HG03460 (cell line): ENCODE results near the gene GALNT5.
"Not testable (repeated sequence)": the region's sequence is repeated elsewhere in the genome, so short reads cannot be mapped to it uniquely, and the experiment has no call there.

Experiments used
- ATAC-seq: cut with Tn5 transposase; IDR thresholded peaks from one replicate; pipeline ENCODE4 v1.9.1; 2021; ENCODE audit not compliant: unreplicated experiment

Gene GALNT5

DNA sequence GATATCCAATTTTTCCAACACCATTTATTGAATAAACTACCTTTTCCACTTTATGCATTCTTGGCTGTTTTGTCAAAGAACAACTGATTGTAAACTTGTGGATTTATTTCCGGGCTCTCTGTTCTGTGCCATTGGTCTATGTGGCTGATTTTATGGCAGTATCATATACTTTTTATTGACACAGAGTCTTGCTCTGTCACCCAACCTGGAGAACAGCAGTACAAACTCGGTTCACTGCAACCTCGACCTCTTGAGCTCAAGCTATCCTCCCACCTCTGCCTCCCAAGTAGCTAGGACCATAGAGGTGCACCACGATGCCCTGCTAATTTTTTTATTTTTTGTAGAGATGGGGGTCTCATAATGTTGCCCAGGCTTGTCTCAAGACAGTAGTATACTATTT, 6.7 kb upstream of the GALNT5 start:
- ATAC-seq = no peak

DNA sequence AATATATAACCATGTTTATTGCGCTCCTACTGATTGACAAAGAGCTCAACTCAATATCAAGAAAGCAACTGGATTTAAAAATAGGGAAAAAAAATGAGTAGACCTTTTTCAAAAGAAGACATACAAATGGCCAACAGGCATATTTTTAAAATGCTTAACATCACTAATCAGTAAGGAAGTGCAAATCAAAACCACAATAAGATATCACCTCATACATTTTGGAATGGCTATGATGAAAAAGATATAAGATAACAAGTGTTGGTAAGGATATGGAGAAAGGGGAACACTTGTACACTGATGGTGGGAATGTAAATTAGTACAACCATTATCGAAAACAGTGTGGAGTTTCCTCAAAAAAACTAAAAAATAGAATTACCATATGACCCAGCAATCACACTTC, 5.6 kb upstream of the GALNT5 start:
- ATAC-seq = no peak

DNA sequence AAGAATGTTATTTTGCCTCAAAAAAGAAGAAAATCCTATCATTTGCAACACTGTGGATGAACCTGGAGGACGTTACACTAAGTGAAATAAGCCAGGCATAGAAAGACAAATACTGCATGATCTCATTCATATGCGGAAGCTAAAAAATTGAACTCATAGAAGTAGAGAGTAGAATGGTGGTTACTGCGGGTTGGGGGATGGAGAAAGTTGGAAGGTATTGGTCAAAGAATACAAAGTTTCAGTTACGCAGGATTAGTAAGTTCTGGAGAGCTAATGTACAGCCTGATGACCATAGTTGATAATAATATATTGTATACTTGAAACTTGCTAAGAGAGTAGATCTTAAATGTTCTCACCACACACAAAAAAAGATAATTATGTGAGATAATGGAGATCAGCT, 5.0 kb upstream of the GALNT5 start:
- ATAC-seq = no peak

DNA sequence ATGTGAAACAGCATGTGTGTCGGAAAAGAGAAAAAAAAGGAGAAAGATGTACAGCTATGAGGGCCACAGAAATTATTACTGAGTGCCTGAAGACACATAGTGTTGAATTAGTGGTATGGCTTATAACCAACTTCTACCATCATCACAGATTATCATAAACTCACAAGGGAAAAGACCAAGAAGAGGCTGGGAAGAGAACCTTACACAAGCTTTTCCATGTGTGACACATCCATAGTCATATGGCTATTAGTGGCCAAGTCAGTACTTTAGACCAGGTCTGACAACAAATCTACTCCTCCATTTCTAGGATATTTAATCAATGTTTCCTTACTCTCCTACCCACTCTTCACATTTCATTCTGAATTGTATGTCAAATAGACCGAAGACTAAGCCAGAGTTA, 3.5 kb upstream of the GALNT5 start:
- no peak for ATAC-seq

DNA sequence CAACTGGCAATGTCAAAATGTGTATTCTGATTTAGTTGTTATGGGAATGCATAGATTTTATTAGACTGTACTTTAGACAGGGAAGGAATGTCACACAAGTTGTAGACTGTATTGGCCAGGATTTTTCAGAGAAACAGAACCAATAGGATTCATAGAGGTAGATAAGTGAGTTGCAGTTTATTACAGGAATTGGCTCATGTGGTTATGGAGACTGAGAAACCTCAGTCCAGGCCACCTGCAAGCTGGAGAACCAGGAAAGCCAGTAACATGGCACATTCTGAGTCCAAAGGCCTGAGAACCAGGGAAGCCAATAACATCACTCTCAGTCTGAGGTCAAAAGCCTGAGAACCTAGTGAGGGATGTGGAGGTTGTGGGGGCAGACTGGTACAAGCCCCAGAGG, 1.8 kb upstream of the GALNT5 start:
- ATAC-seq = no peak

DNA sequence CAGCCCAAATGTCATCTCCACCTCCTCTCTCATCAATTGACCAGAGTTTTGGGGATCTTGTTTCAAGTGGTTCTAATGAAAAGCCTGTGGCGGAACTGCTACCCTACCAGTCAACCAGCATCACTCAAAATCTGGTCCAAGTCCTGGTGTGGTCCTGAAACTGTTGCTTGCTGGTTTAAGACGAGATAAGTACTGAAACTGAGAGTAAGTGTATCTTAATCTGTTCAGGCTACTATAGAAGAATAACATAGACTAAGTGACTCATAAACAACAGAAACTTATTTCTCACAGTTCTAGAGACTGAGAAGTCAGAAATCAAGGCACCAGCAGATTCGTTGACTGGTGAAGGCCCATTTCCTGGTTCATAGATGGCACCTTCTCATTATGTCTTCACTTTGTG, 879 bp upstream of the GALNT5 start:
- peak; percentile 92 for ATAC-seq

DNA sequence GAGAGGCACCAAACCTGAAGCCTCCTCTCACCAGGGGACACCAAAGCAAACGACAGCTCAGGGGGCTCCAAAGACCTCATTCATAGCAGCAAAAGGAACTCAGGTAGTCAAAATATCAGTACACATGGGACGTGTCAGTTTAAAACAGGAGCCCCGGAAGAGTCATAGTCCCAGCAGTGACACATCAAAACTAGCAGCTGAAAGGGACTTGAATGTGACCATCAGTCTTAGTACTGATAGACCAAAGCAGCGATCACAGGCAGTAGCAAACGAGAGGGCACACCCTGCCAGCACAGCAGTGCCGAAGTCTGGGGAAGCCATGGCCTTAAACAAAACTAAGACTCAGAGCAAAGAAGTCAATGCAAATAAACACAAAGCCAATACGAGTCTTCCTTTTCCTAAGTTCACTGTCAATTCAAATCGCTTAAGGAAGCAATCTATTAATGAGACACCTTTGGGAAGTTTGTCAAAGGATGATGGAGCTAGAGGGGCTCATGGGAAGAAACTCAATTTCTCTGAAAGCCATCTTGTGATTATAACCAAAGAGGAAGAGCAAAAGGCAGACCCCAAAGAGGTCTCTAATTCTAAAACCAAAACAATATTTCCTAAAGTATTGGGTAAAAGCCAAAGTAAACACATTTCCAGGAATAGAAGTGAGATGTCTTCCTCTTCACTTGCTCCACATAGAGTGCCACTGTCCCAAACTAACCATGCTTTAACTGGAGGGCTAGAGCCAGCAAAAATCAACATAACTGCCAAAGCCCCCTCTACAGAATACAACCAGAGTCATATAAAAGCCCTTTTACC, 1.2 kb downstream of the GALNT5 start:
- ATAC-seq = no peak

DNA sequence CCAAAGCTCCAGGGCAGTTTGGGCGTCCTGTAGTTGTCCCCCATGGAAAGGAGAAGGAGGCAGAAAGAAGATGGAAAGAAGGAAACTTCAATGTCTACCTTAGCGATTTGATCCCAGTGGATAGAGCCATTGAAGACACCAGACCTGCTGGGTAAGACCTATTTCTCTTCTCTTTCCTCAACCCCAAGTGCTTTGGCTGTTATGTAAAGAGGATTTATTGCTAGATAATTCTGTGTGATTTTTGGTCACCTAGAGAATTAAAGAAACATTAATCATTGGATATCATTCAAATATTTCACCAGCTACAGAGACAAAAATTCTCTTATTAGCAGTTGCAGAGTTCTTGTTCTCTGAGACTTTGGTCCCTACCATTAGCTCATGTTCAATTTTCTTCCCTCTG, 1.9 kb downstream of the GALNT5 start:
- ATAC-seq = no peak

DNA sequence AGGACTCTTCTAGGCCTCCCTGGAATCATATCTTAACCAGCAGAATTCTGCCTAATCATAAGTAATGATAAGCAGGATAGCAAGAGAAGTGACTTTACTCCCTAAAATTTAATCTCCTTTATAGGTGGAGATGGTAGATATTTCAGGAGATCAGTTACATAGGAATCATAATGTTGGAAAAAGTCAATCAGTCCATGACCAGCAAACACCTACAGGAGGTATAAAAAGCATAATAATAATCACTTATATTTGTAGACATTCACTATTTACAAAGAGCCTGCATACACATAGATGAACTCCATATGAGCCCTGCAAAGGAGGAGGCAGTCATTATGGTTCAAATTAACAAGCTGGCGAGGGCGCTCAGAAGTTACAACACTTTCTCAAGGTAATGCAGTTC, 2.5 kb downstream of the GALNT5 start:
- ATAC-seq = no peak

DNA sequence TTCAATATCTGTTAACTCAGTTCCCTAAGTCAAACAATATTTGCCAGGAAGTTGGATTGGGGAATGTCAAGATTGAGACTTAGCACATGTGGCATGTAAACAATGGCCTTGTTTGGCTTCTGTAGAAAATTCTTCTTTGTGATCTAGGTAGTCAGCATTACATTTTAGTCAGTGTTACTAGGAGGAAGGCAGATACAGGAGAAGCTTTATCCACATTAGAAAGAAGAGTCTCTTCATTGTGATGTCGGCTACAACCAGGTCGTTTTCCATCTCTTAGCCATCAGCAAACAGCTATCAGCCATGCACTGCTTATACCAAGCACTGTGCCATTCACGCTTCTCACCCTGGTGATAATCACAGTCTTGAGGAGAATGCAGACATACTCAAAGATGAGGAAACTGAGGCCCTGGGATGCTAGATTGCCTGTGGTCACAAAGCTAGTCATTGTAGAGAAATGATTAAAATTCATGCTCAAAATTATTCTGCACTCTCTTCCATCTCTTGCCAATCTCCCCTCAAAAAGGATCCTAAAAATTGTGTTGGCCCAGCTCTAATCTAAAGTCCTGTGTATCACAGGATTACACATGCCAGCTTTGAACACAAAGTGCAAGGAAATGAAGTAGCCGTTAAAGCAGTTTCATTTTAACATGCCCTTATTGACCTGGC, 3.2 kb downstream of the GALNT5 start:
- ATAC-seq = no peak

DNA sequence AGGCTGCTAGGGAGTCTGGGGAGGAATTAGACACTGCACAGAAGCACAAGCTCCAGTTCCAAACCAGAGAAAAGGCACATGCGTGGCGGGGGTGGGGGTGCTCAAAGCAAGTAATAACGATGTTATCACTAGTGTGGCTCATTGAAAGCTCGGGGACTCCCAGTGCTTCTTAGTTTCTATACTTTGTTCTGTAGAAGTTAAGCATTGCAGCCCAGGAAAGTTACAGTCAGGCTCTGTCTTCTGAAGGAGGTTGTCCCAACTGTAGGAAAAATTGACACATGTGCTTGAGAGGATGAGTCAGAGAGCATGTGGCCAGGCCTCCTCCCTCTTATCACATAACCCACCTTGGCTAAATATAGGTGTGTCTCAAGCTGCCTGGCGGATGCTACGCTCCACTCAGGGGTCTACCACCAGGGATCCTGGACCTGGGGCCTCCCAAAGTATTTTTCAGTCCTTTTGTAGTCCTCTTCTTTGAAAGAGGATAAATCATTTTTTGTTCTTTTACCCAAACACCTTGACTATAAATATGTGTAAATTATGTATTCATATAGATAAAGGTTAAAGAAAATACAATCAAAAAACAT, 3.8 kb downstream of the GALNT5 start:
- no peak for ATAC-seq

DNA sequence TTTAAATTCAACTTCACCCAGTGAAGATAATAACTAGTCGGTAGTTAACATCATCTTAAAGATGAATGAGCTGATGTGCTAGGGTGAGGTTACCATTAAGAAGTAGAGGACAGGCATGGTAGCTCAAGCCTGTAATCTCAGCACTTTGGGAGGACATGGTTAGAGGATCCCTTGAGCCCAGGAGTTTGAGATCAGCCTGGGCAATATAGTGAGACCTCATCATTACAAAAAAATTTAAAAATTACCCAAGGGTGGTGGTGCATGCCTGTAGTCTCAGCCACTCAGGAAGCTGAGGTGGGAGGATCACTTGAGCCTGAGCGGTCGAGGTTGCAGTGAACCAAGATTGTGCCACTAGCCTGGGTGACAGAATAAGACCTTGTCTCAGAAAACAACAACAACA, 4.7 kb downstream of the GALNT5 start:
- ATAC-seq = no peak

DNA sequence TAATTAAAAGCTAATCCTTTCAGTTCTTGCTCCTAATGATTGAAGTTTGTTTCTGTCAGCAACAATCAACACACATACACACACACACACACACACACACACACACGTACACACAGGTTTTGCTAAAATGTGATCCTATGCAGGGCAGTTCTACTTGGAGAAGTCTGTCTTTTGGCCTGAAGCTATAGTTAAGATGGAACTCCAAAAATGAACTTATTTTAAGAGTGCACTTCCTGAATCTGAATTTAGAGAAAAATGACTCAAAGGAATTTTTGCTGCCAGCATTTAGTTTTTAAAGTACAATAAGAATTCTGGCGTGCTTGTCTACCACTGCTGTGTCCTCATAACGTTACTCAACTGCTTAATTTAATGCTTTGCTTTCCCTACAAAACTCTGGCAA, 6.6 kb downstream of the GALNT5 start:
- ATAC-seq = no peak

DNA sequence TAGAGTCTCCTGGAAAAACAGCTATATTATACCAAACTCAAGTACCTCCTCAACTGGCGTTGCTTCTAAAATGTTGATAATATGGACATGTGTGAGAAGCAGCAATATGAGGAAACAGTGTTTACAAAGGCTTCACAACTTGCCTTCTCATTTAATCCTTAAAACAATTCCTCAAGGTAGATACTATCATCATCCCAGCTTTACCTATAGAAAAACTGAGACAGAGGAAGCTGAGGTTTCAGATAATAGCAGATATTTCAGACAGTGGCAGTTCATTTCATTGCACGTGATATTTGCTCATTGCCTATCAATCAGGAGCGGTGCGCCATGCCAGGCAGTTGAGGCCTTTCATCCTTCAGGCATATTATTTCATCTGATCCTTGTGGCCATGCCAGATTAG, 8.3 kb downstream of the GALNT5 start:
- ATAC-seq = no peak

DNA sequence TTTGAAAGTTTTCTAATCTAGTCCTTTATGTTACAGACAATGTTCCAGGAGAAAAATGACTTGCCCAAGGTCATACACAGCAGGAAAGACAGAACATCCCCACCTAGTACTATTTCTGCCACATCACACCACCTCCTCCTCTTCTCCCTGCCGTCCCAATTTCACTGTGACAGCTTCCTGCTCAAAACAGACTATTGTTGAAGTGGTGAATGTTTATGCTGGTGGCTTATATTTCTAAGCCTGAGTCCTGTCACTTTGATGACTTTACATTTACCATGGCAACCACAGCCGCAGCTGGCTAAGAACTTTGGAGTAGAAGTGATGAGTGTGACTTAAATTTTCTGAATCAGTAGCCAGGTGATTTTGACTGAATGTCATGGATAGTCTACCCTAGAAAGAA, 10.0 kb downstream of the GALNT5 start:
- ATAC-seq = no peak

DNA sequence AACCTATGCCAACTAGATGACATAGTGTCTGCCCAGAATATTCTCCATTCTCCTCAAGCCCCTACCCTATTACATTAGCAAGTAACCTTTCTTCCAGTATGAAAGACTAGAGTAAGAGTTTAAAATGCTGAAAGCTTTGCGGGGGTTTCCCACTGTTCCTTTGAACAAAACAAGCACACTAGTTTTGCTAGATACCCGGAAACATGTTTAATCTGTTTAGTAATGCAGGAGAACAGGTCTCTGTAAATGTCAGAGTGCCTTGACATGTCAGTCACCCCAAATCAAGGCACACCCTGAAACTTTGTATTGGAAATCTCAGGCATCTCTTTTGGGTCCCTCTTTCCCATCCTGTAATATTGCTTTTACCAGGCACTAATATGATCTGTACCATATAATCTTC, 11.6 kb downstream of the GALNT5 start:
- ATAC-seq = no peak

DNA sequence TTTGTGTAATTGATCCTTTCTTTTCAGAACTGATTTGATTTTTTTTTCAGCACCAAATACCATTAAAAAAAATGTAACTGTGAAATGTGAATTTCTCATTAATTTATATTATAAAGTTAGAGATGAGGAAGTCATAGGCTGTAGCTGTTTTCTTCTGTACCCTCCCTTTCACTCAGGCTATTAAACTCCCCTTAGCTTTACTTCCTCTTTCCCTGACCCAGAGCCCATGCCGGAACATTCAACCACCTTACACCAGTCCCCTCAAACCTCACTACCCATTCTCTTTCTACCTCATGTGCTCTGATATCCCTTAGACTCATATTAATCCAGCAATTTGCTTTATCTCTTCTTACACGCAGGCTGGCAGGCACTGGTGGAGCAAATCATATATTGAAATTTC, 12.4 kb downstream of the GALNT5 start:
- ATAC-seq = peak; percentile 52

DNA sequence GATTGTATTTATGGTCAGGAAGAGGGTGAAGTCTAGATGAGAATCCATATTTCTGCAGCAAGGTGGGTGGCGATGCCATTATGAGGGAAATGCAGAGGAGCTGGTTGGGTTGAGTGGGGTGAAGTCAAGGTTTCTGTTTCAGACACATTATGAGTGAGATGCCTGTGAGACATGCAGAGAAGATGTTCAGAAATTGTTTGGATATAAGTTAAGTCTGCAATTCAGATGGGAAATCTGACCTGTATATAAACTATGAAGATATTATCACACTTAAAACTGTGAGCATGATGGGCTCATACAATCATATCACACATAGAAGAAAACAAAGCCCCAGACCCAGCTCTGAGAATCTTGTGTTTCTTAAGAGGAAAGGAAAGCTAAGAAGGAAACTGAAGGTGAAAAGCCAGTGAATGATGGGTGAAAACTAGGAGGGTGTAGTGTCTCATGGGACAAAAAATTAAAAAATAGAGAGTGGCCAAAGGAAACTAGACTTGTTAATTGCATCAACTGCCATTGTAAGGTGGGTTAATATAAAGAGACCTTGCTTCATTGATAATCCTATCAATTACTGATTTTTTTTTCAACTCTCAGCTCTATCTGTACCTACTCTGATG, 14.2 kb downstream of the GALNT5 start:
- no peak for ATAC-seq

DNA sequence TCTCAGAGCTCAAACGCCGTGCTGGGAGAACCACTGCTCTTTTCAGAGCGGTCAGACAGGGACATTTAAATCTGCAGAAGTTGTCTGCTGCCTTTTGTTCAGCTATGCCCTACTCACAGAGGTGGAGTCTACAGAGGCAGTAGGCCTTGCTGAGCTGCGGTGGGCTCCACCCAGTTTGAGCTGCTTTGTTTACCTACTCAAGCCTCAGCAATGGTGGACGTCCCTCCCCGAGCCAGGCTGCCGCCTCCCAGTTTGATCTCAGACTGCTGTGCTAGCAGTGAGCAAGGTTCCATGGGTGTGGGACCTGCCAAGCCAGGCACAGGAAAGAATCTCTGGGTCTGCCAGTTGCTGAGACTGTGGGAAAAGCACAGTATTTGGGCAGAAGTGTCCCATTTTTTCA, 21.8 kb downstream of the GALNT5 start:
- not testable (repeated sequence) for ATAC-seq

DNA sequence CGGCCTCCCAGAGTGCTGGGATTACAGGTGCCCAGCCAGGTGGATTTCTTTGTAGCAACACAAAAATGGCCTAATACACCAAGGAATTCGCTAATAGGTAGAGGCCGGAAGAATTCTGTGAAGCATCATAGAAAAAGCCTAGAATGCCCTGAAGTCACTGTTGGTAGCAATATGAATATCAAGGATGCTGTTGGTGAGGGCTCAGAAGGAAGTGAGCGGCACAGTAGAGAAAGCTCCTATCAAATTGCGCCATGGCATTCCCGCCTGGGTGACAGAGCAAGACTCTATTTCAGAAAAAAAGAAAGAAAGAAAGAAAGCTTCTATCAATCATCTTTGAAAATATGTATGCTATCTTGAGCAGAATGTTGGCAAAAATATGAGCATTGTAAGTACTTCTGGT, 23.8 kb downstream of the GALNT5 start:
- ATAC-seq = no peak

DNA sequence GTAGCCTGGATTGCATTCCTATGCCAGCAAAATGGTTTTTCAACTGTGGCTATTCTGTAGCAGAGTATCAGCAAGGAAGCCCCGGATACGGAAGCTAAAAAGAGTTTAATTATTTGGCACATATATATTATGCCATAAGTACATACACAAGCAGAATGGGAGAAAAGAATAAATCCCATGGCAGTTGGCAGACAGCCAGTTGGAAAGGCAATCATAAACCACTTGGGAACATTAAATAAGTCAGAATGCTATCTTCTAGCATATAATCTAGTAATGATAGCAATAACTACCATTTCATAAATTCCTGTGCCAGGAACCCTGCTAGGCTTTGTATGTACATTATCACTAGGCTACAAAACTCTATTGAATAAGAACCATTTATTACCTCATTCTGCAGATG, 26.0 kb downstream of the GALNT5 start:
- ATAC-seq = no peak

DNA sequence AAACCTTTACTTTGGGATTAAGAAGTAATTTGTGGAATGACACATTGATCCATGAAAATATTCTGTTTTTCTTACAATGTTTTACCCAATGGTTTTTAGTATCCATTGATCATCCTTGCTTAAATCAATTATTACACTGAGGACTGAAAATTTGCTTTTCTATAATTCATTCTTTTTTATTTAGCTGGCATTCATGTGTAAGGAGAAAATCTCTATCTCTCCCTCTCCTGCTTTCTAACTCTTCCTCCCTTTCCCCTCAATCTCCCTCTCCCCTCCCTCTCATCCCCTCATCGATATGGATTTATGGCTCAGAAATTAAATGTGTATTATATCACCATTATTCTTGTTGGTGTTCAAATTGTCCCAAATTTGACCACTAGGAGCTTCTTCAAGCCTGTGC, 29.7 kb downstream of the GALNT5 start:
- ATAC-seq = no peak
